HG03342 (cell line): ENCODE measurements around the gene BORCS6.
A peak's percentile ranks its signal among the peaks of the same experiment; 100 is the strongest.
"Not testable (repeated sequence)": the region's sequence is repeated elsewhere in the genome, so short reads cannot be mapped to it uniquely, and the experiment has no call there.

Experiments used
- ATAC-seq: cut with Tn5 transposase; IDR thresholded peaks from one replicate; pipeline ENCODE4 v1.9.1; 2021; ENCODE audit warnings: mild to moderate bottlenecking, moderate library complexity; ENCODE audit not compliant: unreplicated experiment

BORCS6 gene

DNA sequence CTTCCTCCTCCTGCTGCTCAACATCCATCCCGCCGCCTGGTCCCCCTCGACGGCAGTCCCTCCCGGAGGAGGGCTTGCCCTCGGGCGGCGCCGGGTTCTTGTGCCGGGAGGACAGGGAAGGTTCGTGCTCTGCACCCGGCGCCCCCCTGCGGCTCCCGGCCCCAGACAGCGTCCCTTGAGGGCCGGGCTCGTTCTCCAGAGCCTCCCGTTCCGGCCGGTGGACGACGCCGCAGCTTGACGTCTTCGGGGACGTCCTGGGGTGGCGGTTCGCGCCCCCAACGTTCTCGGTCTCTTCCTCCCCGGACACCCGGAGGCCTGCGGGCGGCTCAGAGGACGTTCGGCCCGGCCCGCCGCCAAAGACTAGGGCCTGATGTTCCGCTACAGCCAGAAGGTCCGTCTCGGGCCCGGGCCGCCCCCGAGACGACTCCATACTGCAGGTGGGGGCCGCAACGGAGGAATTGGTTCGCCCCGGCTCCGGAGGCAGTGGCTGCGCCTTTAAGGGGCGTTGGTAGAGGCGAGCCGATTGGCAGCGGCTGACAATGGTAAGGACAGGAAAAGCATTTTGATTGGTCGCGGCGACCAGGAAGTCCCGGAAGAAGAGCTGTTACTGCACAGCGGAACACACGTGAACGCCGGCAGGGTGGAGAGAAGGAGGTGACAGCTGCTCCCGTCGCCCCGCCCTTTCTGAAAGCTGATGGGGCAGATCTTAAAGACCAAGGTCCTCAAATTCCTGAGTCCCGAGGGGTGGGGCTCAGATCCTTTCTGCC, at the start of gene BORCS6:
Gene BORCS6, minus strand, starts transcription at position 470 of the 767 bp plus-strand sequence. Its CDS starts 40 bp downstream, at position 430.
- ATAC-seq, result peak; percentile 53

DNA sequence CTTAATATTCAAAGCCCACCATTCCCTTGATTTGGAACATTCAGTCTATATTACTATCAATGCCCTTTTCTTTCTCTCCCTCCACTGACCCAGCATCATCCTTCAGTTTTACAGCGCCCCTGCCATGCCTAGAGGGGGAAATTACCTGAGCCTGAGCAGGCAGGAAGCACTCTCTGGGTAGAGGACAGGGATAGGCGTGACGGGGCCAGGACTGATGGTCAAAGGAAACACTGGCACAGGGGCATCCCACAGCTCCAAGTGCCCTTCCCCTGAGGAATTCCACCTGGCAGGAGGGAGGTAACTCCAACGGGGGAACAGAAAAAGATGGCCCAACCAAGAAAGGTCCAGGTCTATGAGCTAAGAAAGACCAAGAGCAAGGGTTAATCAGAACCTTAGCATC, 47.9 kb upstream of the BORCS6 start:
- no peak for ATAC-seq

DNA sequence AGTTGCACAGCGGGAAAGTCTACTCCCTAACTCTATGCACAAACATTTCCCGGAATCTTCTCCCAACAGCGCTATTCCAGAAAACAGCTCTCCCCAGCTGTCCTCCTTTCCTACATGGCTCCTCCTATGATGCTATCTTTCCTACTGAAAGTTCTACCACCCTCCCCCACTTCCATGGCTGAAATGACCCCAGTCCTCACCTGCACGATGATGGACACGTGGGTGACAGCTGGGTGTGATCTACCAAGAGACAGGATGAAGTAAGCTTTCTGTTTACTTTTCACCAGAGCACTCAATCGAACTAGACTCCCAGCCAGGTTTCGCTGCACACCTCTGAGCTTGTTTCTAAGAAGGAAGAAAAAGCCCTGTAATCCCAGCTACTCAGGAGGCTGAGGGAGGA, 47.2 kb upstream of the BORCS6 start:
- ATAC-seq, result no peak

DNA sequence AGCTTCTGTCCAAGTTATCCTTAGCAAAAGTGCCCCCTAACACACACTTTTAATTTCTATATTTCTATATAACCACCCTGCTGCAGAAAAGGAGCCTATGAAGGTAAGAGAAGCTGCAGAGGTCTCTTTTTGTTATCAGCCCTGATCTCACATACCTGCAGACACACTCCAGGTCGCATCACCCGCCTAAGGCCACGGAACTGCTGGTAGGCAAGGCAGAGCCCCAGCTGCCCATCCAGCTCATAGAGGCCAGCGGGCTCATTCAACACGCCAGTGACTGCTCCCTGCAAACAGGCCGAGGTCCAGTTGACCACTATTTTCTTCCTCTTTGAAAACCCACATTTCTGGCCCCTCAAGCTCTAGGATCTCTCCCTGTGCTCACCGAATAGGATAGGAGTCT, 45.7 kb upstream of the BORCS6 start:
- ATAC-seq, result no peak

DNA sequence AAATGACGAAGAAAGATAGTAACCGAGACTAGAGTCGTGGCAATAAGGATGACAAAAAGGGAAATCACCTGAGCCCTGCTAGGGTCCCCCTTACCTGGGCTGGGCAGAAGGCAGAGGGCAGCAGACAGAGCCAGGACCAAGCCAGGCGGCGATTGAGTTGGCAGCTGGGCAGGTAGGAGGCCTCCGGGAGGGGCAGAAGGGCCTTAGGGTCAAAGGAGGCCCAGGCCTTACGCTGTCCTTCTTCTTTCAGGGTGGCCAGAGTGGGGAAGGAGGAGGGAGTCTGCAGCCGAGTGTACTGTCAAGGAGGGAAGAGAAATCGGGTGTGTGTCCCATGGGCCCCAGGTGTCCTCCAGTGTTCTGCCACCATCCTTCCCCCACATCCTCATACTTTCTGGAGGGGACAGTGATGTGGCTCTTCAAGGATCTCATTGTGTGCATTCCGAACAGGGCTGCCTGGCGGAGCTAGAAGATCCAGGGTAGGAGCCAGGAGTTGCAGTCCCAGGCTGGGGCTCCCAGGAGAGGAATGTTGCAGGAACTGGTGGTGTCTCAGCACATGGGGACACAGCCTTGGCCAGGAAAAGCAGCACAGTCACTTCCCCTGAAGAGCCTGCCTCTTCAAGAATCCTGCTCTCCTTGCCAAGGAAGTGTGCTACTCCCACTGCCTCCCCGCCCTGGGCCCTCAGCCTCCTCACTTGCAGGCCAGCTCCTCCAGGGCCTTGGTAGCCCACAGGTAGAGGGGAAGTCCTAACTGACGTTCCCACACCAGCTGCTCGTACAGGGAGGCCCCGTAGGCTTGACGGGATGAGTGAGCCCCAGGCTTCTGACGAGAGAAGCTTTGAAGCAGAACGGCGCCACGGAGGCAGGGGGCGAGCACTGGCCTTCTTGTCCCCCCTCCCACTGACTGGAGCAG, 44.6 kb upstream of the BORCS6 start:
- ATAC-seq, result no peak

DNA sequence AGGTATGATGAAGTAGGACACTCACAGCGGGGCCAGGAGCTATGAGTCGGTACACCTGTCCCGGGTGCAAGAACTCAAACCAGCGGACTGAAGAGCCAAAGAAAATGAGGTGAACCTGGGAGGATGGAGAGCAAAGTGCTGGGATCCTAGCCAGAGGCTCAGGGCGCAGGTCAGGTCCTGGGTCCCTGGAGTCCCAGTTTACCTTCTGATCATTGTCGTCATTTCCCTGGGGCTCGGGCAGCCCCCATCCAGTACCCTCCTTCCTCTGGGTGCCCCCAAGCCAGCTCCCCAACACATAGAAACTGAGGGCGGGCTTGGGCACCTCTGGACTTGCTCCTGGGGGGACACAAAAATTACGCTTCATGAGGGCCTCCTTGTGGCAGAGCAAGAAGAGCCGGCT, 41.7 kb upstream of the BORCS6 start:
- ATAC-seq, result no peak

DNA sequence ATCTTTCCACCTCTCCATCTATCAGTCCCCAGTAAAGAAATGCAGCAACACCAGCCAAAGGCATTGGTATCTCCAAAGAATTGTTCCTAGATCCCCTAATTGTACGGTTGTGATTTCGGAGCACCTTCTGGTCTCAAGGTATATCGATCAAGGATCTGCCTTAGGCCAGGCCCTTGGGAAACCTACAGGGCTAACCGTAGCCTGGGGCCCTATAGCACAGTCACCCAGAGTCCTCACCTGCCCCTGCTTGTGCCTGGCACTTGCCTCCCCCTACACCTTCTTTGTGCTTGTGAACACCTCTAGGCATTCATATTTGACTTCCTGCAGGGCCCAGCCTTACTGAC, 37.2 kb upstream of the BORCS6 start:
- ATAC-seq, result no peak

DNA sequence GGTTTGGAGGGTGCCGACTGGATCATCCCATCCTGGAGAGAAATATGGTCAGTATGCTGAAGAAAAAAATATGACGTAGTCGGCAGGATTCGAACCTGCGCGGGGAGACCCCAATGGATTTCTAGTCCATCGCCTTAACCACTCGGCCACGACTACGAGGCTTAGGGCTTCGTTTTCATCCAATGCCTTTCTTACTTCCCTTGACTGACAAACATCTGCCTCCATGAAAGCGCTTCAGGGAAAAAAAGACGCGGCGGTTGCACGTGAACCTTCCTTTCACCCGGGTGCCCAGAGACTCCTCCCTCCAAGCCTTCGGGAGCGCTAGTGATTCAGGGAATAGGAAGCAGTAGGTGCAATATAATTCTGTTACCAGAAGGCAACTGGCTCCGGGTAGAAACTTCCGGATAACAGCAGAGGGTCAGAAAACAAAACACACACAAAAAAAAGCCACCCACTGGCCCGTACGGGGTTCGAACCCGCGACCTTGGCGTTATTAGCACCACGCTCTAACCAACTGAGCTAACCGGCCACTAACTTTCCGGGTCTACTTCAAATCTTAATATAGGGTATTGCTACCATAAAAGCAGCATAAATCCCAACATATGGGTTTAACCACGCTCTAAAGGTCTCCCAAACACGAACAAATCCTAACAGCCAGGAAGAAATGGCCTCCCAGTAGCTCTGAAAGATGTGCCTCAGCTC, 36.7 kb upstream of the BORCS6 start:
- ATAC-seq, result no peak

DNA sequence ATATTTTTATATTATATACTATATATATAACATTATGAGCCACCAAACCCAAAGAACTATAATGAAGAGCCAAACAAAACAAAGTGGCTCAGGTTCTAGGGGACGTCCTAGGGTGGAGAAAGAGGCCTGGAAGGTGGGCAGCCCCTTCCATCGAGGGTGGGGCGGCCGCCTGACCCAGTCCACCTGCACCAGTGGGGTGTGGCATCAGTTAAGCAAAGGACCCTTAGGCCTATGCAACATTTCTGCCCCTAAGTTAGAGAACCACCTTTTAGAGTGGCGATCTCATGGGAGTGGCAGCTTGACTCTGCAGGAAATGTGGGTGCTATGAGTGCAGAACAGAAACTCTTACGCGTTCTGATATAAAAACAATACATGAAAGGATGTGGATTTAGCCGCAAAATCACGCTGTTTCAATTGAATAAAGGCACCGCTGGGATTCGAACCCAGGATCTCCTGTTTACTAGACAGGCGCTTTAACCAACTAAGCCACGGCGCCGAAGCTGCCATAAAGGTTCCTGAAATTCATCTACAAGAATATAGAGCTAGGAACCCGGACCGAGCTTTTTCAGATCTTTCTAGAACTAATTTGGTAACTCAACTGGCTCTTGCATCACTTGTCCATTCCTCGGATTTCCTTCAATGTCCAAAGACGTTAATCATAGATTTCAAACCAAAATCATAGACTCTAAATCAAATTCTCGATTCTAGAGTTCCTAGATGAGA, 36.0 kb upstream of the BORCS6 start:
- no peak for ATAC-seq

DNA sequence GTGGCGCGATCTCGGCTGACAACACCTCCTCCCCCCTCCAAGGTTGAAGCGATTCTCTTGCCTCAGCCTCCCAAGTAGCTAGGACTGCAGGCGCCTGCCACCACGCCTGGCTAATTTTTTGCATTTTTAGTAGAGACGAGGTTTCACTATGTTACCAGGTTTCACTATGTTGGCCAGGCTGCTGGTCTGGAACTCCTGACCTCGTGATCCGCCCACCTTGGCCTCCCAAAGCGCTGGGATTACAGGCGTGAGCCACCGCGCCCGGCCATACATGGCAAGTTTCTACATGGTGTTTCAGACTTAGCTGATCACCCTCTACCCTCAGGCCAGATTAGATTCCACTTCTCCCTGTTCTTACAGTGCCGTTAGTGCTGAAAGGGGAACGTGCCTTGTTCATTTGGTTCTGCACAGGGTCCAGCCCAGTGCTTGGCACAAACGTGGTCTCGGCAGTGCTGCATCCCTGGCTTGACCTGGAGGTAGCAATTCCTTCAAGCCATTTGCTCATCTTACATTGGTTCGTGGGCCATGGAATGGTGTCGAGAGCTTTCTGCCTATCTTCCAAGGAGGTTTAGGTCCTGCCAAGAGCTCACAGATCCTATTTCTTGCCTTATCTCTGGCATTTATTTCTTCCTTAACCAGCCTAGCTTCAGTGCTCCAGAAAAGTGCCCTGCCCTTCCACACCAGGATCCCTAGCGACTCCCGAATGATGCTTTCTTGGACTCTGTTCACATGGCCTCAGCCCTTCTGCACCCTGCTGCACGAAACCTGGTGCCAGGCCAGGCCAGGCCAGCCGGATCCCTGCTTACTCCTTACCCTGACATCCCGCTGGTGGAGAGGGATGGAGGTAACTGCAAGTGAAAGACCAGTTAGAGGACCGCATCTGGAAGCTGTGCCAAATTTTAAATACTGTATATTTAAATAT, 35.2 kb upstream of the BORCS6 start:
- no peak for ATAC-seq

DNA sequence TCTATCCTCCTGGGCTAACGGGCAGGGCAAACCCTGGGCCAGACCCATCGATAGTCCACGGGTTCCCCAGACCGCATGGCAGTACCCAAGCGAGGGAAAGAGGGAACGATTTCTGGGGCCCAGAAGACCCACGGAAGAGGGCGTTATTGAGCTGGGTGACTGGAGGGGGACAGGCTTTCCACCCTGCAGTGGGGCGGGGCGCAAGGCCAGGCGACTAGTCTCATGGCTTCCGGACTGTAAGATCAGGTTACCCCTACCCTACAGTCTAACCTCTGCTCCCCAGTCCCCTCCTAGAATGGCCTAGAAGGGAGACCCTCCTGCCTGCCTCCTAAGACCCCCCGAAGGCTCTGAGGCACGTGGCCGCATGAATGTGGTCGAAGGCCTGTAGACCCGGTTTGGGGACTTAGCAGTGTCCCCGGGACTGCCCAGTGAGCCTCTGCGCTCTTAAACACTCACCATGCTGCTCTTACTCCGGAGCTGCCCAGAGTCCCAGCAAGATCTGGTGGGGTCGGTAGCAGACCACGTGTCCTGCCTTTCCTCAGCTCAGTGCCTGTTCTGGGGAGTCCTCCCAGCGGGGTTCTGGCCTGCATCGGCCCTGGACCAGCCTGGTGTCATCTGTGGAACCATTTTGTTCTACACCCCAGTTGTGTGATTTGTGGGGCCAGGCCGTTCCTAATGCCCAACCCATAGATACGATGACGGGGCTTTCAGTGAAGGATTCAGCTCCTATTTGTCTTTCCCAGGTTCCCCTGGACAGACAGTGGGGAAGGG, 33.6 kb upstream of the BORCS6 start:
- ATAC-seq, result no peak

DNA sequence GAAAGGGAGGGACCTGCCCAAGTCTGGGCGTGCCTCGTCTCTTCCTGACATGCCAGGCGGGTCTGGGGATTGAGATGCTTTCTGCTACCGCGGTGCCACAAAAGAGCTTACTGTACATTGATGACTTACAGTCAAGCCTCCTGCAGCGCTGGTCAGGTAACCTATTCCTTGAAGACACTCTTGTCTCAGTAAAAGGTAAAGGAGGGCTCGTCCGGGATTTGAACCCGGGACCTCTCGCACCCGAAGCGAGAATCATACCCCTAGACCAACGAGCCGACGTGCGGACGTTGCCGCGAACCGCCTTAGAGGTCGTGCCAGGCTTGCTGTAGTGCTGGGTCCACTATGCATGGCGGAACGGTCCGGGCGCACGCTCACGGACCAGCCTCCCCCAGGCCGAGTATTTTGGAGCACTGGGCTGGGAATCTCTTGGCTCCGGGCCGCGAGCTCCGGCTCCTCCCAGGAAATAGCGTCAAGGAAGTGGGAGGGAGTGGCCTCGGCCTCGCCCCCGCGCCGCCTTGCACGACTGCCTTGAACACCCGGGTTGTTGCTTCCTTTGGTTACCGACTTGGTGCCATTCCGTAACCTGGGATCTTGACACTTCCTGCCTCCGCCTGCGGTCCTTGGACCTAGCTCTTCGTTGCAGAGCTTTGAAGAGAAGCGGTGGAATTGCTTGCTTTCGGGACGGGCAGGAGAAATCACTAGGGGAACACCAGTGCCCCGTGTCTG, 32.8 kb upstream of the BORCS6 start:
- peak; percentile 30 for ATAC-seq

DNA sequence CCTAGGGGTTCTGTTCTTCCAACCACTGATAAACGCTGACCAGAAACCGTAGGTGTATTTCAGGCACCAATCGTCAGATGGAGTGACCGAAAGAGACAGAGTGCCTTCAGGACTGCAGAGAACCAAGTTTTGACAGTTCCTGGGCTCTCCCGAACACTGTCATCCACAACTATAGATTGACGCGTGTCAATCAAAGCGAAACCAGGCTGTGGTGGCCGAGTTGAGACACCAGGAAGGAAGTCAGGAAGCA, 32.3 kb upstream of the BORCS6 start:
- peak; percentile 30 for ATAC-seq

DNA sequence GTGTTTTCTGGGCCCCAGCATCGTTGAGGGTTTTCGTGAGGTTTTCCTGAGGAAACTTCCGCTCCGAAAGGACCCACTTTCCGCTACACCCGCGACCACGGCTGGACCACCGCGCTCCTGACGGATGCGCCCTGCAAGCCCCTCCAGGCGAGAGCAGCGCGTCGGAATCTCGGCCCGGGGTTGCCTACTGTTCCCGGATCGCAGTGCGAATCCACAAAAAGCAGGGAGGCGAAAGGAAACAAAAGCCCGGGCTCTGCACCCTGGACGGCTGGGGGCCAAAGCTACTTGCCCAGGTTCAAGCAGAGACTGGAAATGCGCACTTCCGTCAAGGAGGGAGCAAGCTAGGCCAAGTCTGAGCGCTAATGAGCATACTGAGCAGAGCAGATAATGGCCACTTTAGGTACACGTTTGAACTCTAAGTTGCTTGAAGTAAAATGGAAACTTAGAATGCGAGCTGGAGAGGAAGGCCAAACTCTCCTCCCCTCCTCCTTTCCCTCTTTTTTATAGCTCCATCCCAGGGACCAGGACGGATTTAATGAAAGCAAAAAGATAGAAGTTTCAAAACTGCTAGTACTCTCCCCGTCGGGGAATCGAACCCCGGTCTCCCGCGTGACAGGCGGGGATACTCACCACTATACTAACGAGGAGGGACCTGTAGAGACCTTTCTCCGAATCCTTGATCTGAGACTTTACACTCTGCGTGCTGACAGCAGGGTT, 31.8 kb upstream of the BORCS6 start:
- ATAC-seq, result peak; percentile 42

DNA sequence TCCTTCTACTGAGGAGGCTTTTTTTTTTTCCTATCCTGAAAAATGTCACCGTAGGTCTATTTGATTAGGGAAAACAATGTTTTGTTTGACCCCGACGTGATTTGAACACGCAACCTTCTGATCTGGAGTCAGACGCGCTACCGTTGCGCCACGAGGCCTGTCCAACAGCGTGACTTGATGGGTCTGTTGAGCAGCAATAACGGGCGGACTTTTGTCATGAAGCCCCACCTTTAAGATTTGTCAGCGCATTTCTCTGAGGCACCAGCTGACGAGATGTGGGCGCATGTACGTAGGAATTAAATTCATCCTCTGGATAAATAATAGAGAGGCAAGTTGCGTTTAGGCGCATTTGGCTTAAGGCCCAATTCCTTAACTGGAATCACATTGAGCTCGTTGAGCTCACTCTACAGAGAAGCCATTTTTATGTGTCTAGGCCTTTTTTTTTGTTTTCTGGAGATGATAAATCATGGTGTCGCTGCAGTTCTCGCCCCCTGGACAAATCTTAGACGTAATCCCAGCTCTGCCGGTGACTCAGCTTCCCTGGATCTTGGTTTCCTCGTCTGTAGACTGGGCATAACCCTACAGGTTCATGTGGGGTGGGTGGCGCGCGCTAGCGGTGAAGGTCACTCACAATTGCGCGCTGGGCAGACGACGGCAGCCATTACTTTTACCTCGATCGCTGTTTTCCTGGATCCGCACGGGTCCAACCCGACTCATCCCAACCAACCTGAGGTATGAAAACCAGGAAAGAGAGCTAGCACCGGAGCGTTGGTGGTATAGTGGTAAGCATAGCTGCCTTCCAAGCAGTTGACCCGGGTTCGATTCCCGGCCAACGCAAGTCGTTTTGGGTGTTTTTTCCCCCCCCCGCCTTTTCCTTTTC, 31.0 kb upstream of the BORCS6 start:
- no peak for ATAC-seq

DNA sequence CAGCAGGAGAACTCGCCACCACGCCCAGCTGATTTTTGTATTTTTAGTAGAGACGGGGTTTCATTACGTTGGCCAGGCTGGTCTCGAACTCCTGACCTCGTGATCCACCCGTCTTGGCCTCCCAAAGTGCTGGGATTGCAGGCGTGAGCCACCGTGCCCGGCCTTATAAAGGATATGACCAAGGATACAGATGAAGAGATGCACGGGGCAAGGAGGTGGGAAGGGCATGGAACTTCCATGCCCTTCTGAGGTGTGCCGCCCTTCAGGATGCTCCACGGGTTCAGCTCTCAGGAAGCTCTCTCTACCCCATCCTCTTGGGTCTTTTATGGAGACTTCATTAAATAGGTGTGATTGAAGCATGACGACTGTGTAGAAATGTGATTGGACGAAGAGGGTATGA, 24.0 kb upstream of the BORCS6 start:
- ATAC-seq, result not testable (repeated sequence)
